Hepatocyte (in vitro differentiated cells): ENCODE data around the gene LMCD1. TPM values are rescaled to one million over a fixed set of nuclear protein-coding genes. Genes with fewer than 3 reads are reported as not detected.

ENCODE experiments used
- DNase-seq: peaks from one replicate; pipeline ENCODE4 v3.0.0-alpha.2; 2016; ENCODE audit warnings: low spot score
- H2AFZ ChIP-seq: fragments of 200-600 bp; sonication (generic); 2 replicates; pipeline ENCODE4 v1.6.0; 2016; ENCODE audit warnings: antibody characterized with exemption, mild to moderate bottlenecking
- H3K27ac ChIP-seq: fragments of 200-600 bp; sonication (generic); 2 replicates; pipeline ENCODE4 v1.5.1; 2016; ENCODE audit warnings: mild to moderate bottlenecking
- H3K27me3 ChIP-seq: fragments of 200-600 bp; sonication (generic); 2 replicates; pipeline ENCODE4 v1.6.1; 2016
- H3K36me3 ChIP-seq: fragments of 200-600 bp; sonication (generic); replicated peaks from 2 replicates; pipeline ENCODE4 v1.5.1; 2016; ENCODE audit warnings: low read depth; ENCODE audit not compliant: insufficient read depth
- H3K4me1 ChIP-seq: fragments of 200-600 bp; sonication (generic); 2 replicates; pipeline ENCODE4 v1.5.1; 2016; ENCODE audit warnings: mild to moderate bottlenecking, moderate library complexity; ENCODE audit not compliant: insufficient read depth
- H3K4me2 ChIP-seq: fragments of 200-600 bp; sonication (generic); 2 replicates; pipeline ENCODE4 v1.6.0; 2016
- H3K4me3 ChIP-seq: fragments of 200-600 bp; sonication (generic); 2 replicates; pipeline ENCODE4 v1.5.1; 2016; ENCODE audit warnings: mild to moderate bottlenecking
- H3K79me2 ChIP-seq: fragments of 200-600 bp; sonication (generic); 2 replicates; pipeline ENCODE4 v1.6.0; 2017; ENCODE audit warnings: mild to moderate bottlenecking
- H3K9me2 ChIP-seq: fragments of 200-600 bp; sonication (generic); replicated peaks from 2 replicates; pipeline ENCODE4 v1.6.0; 2017; ENCODE audit warnings: mild to moderate bottlenecking; ENCODE audit not compliant: insufficient read depth
- H3K9me3 ChIP-seq: fragments of 200-600 bp; sonication (generic); 2 replicates; pipeline ENCODE4 v1.5.1; 2016; ENCODE audit warnings: low read depth, mild to moderate bottlenecking
- H4K20me1 ChIP-seq: fragments of 200-600 bp; sonication (generic); 2 replicates; pipeline ENCODE4 v1.6.0; 2016; ENCODE audit warnings: mild to moderate bottlenecking; ENCODE audit not compliant: insufficient read depth, poor library complexity, severe bottlenecking
- CTCF ChIP-seq: fragments of 200-600 bp; sonication (generic); IDR thresholded peaks from 2 replicates; pipeline ENCODE4 v1.5.1; 2016; ENCODE audit warnings: antibody characterized with exemption, mild to moderate bottlenecking; ENCODE audit not compliant: poor library complexity
- EZH2 ChIP-seq: fragments of 200-600 bp; sonication (generic); IDR thresholded peaks from 2 replicates; pipeline ENCODE4 v1.6.1; 2016; ENCODE audit warnings: antibody characterized with exemption, mild to moderate bottlenecking, borderline replicate concordance
- EZH2phosphoT487 ChIP-seq: fragments of 200-600 bp; sonication (generic); IDR thresholded peaks from one replicate; pipeline ENCODE4 v1.6.1; 2018; ENCODE audit warnings: antibody characterized with exemption, mild to moderate bottlenecking, low read depth, moderate library complexity; ENCODE audit not compliant: unreplicated experiment, severe bottlenecking
- WGBS: methylation state at CpG from one replicate; pipeline ENCODE4 v1.1.6; 2016; ENCODE audit warnings: low lambda C conversion rate; ENCODE audit errors: missing lambda C conversion rate; 5-methylcytosine and 5-hydroxymethylcytosine counted together
- polyA plus RNA-seq: library from polyadenylated mRNA; unstranded; fragments of >200 nt; fragmentation: Nextera tagmentation; extraction: Ambion mirVana; gene quantifications from 2 replicates; pipeline ENCODE4 v1.2.1, GENCODE V29; 2016
- total RNA-seq: library from RNA; depleted of rRNA; stranded (reverse); fragments of >200 nt; gene quantifications from 2 replicates; pipeline ENCODE4 v1.2.3, GENCODE V29; 2014

LMCD1 gene
- total and polyA plus RNA-seq, 2 experiments from 2014 or later = 195 to 347 TPM

- Histone ChIP-seq H3K27ac (peak overlapping the region; percentile 59), H3K27me3 (no peaks in the 10 kb centered on the region), H3K4me2 (peak overlapping the region; percentile 0), H3K9me3 (no peaks in the 10 kb centered on the region), H3K79me2 (peaks cover 14% of the 10 kb centered on the region), H2AFZ (no peak overlapping the region), H3K9me2 (no peaks in the 10 kb centered on the region), H3K4me3 (no peak overlapping the region), H4K20me1 (no peaks in the 10 kb centered on the region), H3K4me1 (peaks cover 13% of the 10 kb centered on the region), H3K36me3 (no peaks in the 10 kb centered on the region)
- no peak for DNase-seq
- WGBS = 45% methylated on average over 2 of the region's 2 CpGs
- no peak for TF ChIP-seq CTCF
- no peak for TF ChIP-seq EZH2
- no peak for TF ChIP-seq EZH2phosphoT487
Observed at GRCh38 chr3:8519774-8520448, 18.3 kb downstream of the LMCD1 start.

- Histone ChIP-seq H2AFZ (no peak overlapping the region), H3K79me2 (peaks cover 20% of the 10 kb centered on the region), H3K27me3 (no peaks in the 10 kb centered on the region), H3K9me2 (no peaks in the 10 kb centered on the region), H4K20me1 (no peaks in the 10 kb centered on the region), H3K9me3 (no peaks in the 10 kb centered on the region), H3K27ac (peak overlapping the region; percentile 59), H3K36me3 (no peaks in the 10 kb centered on the region), H3K4me1 (peaks cover 18% of the 10 kb centered on the region), H3K4me2 (no peak overlapping the region), H3K4me3 (no peak overlapping the region)
- no peak for DNase-seq
- 75% methylated on average over 9 of the region's 9 CpGs for WGBS
- TF ChIP-seq EZH2phosphoT487 (no peak), CTCF (no peak), EZH2 (no peak)
Observed at GRCh38 chr3:8520816-8521403, 19.3 kb downstream of the LMCD1 start.

- Histone ChIP-seq H4K20me1 (no peaks in the 10 kb centered on the region), H2AFZ (no peak overlapping the region), H3K27ac (peak overlapping the region; percentile 63), H3K9me2 (no peaks in the 10 kb centered on the region), H3K36me3 (no peaks in the 10 kb centered on the region), H3K4me1 (peaks cover 18% of the 10 kb centered on the region), H3K27me3 (no peaks in the 10 kb centered on the region), H3K9me3 (no peaks in the 10 kb centered on the region), H3K4me3 (no peak overlapping the region), H3K4me2 (no peak overlapping the region), H3K79me2 (peaks cover 23% of the 10 kb centered on the region)
- WGBS = 43% methylated on average over 1 of the region's 1 CpG
- TF ChIP-seq CTCF (no peak), EZH2phosphoT487 (no peak), EZH2 (no peak)
- no peak for DNase-seq
Observed at GRCh38 chr3:8523041-8523440, 21.4 kb downstream of the LMCD1 start.
